ENCODE results near the gene THSD7B. TPM values are rescaled to one million over a fixed set of nuclear protein-coding genes. Genes with fewer than 3 reads are reported as not detected.
"Not testable (repeated sequence)": the region's sequence is repeated elsewhere in the genome, so short reads cannot be mapped to it uniquely, and the experiment has no call there.

Gene THSD7B
- total RNA-seq, 2 donors from 2014 or later: 0.14 TPM; not detected in 1

DNA sequence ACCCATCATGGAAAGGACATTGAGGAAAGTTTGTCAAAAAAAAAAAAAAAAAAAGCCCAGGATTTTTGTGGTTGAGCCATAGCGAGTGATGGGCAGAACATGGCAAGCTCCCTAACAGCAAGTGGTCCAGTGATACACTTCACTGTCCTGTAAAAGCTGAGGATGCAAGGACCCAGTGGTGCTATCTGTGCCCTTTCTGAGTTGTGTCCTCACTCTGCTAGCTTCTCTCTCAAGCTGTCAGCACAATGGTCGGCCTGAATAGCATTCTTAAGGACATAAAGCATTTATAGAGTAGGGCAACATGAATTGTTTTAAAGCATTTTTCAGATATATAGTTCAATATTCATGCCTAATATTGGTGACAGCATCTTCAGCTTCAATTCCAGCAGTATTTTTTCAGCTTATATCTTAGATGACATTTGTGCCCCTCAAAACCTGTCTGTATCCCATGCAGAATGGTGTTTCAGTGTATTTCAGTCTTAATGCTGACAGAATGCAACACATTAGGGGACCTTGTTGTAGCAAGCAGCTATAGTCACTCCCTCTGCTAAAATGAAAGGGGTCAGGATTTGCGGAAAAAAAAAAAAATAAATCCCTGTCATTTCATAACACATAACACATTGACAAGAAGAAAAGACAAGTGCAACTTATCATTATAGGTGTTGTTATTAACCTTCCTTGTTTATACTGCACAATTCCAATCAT is 496.7 kb downstream of the THSD7B start:
- DNase-seq: no peak
- no peak for ATAC-seq
- intact Hi-C loops (cut with DNase I, micrococcal nuclease): no loop called here

DNA sequence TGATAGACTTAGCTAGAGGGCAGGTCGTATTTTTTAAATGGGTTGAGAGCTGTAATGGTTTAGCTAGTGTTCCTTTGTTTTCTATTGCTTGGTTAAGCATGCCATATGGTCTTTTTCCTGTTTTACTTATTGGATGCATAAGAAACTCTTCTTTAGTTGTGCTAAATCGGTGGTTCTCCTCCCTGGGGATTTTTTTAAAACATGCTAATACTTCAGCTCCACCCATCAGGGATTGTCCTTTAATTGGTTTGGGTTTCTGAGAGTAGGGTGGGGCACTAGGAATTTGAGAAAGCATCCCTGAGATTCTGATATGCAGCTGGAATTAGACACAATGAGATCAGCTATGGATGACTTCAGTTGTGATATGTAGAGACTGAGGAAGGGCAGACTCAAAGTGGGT is 497.2 kb downstream of the THSD7B start:
- ATAC-seq (no peak), DNase-seq (no peak)
- intact Hi-C loops (cut with DNase I, micrococcal nuclease): no loop called here

DNA sequence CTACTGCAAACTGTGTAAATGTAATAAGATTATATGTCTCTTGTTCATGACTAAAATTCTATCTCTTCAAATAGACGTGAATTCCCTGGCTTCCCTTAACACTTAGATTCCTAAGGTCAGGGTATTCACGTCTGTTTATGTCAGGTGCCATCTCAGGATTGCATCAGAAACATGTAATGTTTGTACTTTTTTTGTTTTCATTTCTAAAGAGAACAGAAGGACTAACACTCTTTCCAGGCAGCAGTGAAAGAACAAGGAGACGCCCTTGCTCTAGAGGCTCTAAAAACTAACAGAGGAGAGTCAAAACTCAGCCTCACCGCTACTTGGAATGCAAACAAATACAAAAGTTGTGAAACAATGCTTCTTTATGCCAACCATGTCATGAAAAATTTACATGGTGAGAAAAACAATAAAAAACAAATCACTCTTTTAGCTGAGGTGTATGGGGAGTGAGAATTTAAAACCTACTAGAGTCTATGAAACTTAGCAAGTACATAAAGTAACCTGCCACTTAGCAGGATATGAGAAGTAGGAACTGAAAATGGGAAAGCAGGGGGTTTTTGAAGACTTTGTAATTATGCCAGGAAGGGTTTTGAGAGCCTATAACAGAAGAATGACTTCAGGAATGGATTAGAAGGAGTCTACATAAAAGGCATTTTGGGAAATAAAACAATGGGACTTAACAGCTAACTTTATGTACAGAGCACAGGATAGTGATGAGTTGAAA is 522.7 kb downstream of the THSD7B start:
- intact Hi-C loops (cut with DNase I, micrococcal nuclease): no loop called here
- ATAC-seq (no peak), DNase-seq (no peak)

DNA sequence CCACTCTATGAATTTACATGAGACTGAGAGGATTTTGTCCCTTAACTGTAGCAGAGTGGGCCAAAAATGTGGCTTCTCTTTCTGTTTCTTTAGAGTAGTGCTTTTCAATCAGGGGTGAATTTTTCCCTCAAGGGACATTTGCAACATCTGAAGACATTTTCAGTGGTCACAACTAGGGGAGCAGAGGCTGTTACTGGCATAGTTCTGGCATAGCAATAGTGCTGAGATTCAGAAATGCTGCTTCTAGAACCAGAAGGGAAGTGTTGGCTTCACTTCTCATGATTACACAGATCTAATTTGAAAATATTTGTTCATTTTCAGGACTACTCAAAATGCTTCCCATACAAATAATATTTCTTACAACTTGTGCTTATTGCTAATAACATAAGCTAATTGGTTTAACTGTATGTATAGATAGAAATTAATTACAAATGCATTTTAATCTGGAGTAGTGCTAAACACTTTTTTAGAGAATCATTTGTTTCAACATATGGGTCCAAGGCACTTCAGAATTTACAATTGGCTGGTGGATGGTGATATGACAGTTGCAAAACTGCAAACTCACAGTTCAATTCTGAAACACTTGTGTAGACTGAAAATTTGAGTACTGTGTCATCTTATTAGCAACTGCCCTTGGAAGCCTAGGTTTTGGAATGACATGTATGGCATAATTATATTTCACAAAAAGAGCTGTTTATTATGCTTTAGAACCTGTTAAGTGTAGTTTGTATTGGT is 526.7 kb downstream of the THSD7B start:
- ATAC-seq (no peak), DNase-seq (no peak)
- intact Hi-C loops (cut with DNase I, micrococcal nuclease): no loop called here

DNA sequence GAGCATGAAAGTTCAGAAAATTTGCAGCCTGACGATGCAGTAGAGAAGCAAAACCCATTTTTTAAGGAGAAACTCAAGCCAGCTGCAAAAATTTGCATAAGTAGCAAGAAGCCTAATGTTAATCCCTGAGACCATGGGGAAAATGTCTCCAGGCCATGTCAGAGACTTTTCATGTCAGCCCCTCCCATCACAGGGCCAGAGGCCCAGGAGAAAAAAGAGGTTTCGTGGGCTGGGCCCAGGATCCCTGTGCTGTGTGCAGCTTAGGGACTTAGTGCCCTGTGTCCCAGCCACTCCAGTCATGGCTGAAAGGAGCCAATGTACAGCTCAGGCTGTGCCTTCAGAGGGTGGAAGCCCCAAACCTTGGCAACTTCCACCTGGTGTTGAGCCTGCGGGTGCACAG is 533.0 kb downstream of the THSD7B start:
- ATAC-seq (no peak), DNase-seq (no peak)
- intact Hi-C loops (cut with DNase I, micrococcal nuclease): no loop called here

DNA sequence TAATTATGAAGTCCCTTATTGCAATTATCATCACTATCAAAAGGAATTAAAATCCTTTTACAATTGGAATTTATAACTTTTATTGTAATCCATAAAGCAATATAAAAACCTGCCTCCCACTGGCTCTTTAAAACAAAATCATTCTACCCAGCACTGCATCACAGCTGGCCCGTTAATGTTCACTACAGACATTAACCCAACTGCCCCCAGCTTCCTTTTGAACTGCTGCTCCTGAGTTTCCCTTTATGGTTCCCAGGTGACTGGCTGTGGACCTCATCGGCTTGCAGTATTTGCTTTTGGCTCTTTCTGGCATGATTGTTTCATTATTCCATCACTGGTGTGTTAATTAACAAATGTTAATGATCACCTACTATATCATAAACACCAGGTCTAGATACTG is 535.6 kb downstream of the THSD7B start:
- intact Hi-C loops (cut with DNase I, micrococcal nuclease): no loop called here
- DNase-seq (no peak), ATAC-seq (no peak)

DNA sequence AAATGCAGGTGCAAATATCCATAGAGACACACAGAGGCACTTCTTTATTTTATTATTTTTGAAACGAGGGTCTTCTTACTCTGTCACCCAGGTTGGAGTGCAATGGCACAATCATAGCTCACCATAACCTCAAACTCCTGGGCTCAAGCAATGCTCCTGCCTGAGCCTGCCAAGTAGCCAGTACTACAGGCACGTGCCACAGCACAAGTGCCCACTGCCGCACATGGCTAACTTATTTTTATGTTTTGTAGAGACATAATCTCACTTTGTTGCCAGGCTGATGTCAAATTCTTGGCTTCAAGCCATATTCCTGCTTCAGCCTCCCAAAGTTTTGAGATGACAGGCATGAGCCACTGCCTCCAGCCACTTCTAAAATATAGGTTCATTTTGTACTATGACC is 537.6 kb downstream of the THSD7B start:
- intact Hi-C loops (cut with DNase I, micrococcal nuclease): no loop called here
- no peak for ATAC-seq
- no peak for DNase-seq

DNA sequence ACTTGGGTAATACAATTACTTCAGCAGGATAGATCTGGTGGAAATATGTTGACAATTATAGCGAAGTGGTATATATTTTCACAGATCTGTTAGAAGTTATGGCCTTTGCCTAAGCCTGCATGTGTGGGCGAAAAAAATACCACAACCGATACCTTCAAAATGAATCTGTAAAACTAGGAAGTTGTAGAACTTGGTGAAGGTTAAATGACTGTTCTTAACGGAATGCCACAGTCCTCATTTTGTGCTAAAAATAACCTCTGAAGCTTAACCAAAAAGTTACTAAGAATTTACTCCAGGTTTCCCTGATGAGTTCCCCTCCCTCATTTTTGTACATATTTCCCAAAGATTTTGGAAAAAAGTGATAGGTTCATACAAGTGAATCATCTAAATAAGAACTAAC is 550.7 kb downstream of the THSD7B start:
- no peak for ATAC-seq

DNA sequence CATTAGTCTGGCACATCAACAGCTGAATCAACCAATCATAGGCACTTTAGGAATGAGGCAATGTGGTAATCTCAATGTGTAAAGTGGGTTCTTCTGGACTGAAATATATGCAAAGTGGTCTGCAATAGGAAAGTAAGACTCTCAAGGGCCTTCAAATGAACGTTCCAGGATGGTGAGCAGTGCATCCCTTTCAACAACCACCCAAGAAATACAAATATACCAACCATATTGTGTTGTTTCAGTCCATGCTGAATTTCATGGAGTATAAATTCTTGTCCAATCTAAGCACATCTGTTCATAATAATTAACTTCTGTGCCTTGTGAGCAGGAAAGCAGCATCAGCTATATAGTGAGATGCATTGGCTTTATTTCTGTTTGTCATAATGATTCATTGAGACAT is 556.2 kb downstream of the THSD7B start:
- intact Hi-C loops (cut with DNase I, micrococcal nuclease): no loop called here
- ATAC-seq (no peak), DNase-seq (no peak)

More for the DNA sequence above, 550.7 kb downstream of the THSD7B start:
- DNase-seq: no peak
- intact Hi-C loops (cut with DNase I, micrococcal nuclease): no loop called here

DNA sequence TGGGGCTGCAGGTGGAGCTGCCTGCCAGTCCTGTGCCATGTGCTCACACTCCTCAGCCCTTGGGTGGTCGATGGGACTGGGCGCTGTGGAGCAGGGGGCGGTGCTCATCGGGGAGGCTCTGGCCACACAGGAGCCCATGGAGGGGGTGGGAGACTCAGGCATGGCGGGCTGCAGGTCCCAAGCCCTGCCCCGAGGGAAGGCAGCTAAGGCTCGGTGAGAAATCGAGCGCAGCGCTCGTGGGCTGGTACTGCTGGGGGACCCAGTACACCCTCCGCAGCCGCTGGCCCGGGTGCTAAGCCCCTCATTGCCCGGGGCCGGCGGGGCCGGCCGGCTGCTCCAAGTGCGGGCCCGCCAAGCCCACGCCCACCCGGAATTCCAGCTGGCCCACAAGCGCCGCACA is 566.2 kb downstream of the THSD7B start:
- intact Hi-C loops (cut with DNase I, micrococcal nuclease); ATAC-seq; DNase-seq: not testable (repeated sequence)

DNA sequence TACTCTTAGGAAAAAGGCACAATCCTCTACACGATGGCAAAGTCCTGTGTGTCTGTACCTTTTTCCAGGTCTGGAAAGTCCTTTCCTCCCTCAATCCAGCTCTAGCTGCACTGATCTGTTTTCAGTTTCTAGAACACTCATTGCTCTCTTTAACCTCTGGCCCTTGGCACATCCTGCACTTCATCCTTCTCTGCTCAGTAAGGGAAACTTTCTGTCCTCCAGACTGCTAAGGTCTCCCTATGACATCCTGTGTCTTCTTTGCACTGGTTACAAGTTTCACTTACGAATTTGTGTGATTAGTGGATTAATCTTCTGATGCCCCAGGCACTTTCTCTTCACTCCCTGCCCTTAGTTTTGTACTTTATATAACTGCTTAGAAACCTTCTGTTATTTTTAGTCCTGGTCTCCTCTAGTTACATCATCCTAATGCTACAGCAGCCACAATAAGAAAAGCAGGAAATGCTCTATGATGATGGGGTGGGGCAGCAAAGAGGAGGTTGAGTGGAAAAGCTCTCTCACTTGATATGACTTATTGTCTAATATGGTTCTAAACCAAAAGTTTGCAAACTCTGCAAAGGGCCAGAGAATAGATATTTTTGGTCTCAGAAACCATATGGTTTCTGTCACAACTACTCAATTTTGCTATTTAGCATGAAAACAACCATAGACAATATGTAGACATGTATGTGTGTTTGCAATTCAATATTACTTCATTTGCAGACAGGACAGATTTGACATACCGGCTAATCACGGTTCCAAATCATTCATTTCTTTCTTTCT is 568.2 kb downstream of the THSD7B start:
- ATAC-seq (no peak), DNase-seq (no peak)
- intact Hi-C loops (cut with DNase I, micrococcal nuclease): no loop called here

DNA sequence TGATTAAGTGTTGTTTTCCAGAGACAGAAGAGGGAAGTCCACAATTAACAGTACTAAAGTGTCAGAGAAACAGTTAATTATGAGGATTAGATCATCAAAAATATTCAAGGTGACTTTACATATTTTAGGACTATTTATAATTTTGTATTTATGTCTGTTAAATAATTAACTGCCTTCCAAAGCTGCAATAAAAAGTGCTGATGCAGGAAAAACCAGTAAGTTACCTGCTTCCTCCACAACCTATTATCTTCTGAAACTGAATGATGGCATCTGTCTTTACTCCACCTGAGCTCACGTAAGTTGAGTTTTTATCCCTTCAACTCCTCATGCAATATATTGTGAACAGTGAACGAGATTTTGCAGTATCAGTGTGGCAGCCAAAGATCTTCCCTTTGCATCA is 570.7 kb downstream of the THSD7B start:
- intact Hi-C loops (cut with DNase I, micrococcal nuclease): no loop called here
- no peak for ATAC-seq
- no peak for DNase-seq

DNA sequence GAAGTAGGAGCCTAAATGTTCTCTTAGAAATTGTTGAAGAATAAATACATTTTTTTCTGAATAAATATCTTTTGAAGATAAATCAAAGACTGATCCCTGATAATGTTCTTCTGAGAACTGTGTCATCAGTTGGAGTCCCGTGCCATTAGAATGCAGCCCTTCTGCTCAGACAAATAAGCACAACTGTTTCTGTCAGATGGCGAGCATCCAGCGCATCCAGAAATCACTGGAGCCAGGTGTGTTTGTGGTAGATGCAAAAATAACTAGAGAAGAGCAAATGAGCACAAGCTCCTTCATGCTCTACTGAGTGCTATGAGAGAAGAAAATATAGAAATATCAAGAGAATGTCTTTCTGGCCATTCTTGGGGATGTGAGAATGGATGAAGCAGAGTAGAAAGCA is 573.7 kb downstream of the THSD7B start:
- intact Hi-C loops (cut with DNase I, micrococcal nuclease): no loop called here
- no peak for DNase-seq
- ATAC-seq: no peak

DNA sequence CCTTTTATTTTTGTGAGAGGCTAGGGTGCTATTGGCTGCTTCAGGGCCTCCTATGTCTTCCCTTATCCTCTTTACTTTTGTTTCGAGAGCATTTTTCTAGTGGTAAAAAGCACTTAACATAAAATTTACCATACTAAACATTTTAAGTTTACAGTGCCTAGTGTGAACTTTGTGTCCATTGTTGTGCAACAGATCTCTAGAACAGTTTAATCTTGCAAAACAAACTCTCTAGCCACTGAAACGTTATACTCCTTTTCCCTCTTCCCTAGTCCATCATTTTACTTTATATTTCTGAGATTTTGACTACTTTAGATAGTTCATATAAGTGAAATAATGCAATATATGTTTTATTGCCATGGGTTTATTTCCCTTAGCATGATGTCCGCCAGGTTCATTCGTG is 580.6 kb downstream of the THSD7B start:
- intact Hi-C loops (cut with DNase I, micrococcal nuclease): no loop called here
- DNase-seq (no peak), ATAC-seq (no peak)

DNA sequence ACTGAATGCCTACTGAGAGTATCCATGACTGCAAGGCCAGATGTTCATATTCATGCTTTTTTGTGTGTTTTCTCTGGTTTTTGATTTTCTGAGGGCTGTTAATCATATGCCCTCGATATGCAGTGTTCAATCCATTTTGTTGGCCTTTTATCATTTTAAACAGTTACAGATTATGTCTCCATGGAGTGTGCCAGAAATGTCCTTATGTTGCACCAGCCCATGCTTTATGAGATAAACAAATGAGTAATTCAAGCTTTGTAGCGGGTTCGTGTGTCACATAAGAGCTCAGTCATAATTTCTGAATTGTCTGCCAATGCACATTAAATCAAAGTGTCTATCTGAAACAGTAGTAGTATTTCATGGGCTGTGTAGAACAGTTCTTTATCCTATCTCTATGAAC is 583.0 kb downstream of the THSD7B start:
- intact Hi-C loops (cut with DNase I, micrococcal nuclease): no loop called here
- DNase-seq (no peak), ATAC-seq (no peak)

DNA sequence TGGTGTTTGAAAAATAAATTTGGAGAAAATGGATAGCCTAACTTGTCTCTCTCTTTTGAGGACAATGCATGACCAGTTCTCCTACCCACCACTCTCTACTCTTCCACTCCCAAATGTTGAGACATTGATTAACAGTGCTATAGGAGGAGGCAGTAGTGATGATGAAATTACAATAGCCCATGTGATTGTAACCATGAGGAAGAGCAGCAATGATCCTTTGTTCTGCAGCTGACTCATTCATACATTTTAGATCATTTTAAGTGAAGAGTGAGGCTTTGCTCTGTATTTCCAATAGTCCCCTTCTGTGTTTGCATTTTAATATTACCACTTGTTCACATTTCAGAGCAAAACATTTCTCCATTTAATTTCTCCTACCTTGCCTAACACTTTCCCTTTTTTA is 592.3 kb downstream of the THSD7B start:
- no peak for ATAC-seq
- DNase-seq: no peak
- intact Hi-C loops (cut with DNase I, micrococcal nuclease): no loop called here

DNA sequence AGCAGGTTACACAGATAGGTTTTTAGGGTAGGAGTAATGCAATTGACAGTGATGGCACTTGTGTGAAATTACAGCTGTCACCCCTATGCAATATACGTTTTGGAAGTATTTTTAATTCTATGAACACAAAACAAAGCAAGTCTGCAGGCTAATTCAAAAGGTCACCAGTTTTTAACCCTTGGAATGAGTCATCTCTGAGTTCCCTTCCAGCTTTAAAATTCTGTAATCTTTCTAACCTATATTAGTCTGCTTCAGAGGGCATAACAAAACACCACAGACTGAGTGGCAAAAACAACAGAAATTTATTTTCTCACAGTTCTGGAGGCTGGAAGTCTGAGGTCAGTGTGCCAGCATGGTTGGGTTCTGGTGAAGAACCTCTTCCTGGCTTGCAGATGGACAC is 602.0 kb downstream of the THSD7B start:
- no peak for DNase-seq
- intact Hi-C loops (cut with DNase I, micrococcal nuclease): no loop called here
- no peak for ATAC-seq

DNA sequence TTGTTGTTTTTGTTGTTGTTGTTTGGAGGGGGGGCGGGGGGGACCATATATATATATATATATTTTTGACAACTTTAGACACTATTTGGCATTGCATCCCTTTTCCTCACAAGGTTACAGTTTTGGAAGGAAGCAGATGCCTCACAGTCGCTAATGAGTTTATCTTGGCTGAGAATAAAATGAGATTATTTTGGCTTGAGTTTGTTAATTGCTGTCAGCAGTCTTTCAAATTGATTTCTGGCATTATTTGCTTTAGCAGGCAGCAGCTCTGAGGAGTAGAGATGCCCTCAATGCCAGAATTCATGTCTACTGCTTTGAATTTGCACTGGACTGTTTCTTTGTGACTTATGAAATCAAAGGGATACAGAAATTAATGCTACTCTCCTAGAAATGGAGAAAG is 603.8 kb downstream of the THSD7B start:
- intact Hi-C loops (cut with DNase I, micrococcal nuclease): no loop called here
- no peak for ATAC-seq

DNA sequence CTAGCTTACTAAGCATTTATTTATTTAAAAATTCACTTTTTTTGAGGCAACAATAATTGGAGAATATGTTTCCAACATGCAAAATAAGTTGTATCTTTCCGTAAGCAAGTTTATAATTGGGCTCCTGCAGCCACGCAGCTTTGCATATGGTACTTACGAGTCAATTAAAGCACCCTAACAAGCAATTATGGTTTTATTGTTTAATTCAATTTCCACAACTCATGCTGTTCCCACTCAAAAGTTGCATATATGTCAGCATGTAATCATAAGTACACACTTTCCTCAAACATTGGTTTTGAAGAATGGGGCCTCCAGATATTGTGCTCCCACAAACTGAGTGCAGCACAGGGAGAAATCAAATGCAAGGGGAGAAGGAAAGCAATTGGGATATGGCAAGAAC is 613.8 kb downstream of the THSD7B start:
- DNase-seq (no peak), ATAC-seq (no peak)
- intact Hi-C loops (cut with DNase I, micrococcal nuclease): no loop called here

More for the DNA sequence above, 603.8 kb downstream of the THSD7B start:
- no peak for DNase-seq
